ENCODE measurements around the gene LLPH.

The LLPH gene

DNA sequence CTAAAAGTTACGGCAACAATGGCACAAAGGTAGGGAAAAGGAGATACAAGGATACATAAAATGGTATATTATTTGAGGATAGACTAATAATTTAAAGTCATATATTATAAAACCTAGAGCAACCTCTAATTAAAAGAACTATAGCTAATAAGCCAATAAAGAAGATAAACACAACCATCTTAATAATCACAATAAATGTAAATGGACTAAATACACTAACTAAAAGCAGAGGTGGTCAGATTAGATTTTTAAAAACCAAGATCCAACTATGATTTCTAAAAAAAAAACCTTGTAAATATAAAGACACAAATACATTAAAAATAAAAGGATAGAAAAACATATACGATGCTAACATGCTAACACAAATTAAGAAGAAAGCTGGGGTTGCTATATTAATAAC is 10.7 kb upstream of the LLPH start:
- no peak for DNase-seq

DNA sequence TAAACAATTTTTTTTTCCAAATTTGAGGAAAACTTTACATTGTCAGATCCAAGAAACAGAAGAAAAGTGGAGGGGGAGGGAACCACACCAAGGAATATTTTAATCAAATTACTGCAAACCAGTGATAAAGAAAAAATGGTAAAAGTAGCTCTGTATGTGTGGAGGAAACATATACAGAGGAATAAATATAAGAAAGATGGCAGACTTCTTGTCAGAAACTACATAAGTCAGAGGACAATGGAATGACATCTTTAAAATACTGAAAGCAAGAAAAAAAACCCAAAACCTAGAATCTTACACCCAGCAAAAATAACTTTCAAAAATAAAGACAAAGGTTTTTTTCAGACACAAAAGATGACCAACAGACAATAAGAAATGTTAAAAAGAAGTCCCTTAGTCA is 10.2 kb upstream of the LLPH start:
- DNase-seq = no peak

DNA sequence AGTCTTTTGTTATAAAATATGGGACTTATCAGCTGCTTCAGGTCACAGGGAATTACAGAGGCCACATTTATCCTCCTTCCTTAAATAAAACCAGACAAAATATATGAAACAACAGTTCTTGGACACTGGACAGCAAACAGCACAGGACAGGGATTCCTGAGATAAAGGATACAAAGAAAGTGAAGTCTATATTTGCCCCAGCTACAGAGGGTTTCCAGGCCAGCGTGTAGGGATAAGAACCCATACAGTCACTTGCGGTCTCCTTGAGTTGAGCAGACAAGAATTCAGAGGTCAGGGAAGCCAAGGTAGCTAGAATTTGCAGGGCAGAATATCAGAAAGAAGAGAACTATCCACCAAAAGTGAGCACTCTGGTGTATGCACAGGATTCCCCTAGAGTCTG is 8.8 kb upstream of the LLPH start:
- DNase-seq = no peak

DNA sequence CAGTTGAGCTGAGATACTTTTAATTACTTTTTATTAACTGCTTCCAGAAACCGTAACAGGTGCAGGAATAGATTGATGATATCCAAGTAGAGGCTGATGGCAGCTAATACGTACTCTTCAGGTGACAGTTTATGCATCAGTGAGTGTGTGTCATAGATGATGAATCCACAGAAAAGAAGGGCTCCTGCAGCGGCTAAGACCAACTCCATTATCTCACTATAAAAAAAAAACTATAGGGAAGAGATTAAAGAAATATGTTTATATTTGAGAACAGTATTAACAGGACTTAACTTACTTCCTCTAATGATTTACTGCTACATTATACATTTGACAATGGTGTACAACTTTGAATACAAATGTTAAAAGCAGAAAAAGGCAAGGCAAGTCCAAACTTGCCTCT is 7.4 kb upstream of the LLPH start:
- no peak for DNase-seq

DNA sequence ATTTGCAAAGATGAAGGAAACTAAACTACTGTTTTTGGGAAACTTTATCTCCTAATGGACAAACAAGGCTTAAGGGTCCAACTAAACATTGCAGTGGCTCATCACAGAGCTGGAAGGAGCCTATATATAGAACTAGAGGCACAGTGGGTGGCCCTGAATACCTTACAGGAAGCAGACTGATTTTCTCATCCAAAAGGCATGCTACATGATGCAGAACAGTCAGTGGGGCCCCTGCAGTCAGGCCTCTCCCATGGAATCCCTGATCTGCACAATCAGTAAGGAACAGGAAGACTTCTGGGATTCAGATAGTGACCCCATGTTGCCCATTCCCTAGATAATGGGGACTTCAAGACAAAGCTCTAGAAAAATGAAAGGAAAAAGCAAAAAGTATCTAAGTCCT is 1.9 kb upstream of the LLPH start:
- DNase-seq = no peak

DNA sequence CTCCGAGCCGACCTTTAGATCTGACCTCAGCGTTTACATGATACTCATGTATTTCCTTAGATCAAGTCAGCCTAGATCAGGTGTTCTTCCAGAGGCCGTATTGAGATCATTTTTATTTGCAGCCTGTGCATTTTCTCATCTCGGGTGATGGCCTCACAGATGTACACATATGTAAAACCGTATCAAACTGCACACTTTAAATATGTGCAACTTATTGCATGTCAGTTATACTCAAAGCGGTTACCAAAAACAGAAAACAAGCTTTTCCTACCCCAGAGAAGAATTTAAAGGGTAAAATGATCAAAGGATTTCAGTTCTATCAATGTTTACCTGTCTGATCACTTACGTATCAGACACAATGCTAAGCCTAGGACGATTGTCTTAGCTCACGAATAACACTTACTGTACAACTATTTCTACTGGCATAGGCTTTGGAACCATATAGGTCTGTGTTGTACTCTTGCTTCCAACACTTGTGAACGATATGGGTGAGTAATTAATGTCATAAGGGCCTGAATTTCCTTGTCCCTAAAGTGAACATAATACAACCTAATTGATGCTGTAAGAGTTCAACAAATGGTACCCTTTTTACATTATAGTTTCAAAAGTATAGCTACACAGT is 628 bp upstream of the LLPH start:
- peak; percentile 34 for DNase-seq

DNA sequence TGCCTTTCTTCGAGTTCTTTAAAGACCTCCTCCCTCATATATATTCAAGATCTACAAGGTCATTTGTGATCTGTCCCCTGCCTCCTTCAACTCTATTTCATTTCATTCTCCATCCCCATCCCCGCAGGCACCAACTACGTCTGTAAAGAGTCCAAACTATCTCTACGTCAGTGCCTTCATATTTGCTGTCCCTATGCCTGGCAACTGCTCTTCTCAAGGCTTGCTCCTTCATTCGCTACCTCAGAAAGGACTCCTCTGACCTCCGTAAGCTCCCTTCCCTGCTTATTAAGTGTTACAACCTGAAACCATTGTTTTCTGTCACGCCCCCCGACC is 650 bp downstream of the LLPH start:
- DNase-seq = no peak

DNA sequence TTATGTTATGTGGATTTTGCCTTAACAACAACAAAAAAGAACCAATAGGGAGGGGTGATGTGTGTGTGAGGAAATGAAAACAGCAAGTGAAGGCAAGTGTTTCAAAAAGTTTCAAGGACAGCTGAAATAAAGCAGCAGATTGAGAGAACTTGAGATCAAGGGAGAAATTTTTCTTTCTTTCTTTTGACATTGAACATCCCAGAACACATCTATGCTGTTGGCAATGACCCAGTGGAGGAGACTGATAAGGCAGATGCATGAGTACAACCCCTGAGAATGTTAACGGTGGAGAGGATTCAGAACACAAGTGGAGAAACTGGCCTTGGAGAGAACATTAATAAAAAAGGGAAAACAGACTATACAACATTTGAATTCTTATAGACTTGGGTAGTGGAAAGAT is 2.9 kb downstream of the LLPH start:
- DNase-seq = no peak

DNA sequence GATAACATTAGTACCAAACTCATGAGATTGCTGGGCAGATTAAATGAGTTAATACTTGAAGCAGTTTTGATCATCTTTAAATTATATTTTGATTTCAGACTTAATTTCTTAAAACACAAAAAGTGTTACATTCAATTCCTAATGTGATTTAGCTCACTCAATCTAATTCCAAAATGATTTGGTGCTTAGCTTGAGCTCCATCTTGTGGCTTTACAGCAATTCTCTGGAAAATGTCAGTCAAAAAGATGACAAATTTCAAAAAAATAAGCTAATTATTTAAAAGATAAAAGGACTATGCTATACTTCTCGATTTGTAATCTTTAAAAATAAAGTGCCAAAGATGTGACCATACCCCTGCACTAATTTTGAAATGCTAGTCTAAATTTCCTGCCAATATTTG is 10.1 kb downstream of the LLPH start:
- no peak for DNase-seq

DNA sequence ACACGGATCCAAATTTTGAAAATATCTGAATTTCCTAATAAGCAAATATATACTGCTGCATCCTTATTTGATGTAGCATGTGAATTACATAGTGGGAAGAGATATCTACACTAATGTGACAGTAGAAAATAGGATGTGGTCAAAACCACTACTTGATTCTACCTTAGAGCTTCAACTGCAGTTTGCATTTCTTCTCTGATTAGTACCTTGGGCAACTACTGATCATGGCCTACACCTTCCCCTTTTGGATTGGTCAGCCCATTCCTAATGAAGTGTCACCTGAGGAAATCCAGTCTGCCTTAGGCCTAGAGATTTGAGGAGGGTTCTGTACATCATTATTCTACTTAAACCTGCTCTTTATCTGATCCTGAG is 10.7 kb downstream of the LLPH start:
- DNase-seq = no peak

DNA sequence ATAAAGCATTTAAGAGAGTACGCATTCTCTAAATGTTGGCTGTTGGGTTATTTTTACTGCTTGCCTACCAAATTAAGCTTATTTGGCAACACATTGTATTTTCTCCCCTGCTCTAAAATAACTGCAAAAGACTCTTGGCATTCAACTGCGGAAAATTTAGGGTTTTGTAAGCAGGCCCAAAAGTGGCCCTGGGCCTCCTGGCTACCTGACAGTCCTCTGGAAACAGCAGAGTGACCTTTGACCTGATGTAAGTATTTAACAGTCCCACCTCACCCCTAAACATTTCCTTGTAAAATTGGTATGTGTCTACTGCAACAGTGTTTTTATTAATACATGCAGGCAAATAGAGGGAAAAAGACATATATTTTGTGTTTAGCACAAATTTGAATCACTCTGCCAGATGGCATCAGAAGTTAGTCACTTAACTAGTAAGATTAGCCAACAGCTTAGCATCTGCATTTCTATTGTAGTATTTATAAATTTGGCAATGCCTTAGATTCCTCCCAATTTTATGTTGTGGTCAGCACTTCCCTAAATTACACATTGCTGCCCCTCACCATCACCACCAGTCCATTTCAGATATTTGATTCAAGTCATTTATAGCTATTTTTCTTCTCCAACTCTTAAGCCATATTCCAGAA is 11.2 kb downstream of the LLPH start:
- DNase-seq = no peak

DNA sequence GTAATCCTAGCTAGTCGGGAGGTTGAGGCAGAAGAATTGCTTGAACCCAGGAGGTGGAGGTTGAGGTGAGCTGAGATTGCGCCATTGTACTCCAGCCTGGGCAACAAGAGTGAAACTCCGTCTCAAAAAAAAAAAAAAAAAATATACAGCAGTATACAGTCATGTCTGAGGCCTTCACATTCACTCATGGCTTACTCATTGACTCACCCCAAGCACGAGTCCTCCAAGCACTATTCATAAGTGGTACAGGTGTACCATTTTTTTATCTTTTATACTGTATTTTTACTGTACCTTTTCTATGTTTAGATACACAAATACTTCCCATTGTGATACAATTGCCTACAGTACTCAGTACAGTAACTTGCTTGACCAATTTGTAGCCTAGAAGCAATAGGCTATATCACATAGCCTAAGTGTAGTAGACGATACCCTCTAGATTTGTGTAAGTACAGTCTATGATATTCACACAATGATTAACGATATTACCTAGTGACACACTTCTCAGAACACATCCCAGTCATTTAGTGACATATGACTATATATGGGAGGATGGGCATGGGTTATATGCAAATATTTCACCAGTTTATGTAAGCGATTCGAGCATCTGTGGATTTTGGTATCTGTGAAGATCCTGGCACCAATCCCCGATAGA is 12.2 kb downstream of the LLPH start:
- DNase-seq = no peak

DNA sequence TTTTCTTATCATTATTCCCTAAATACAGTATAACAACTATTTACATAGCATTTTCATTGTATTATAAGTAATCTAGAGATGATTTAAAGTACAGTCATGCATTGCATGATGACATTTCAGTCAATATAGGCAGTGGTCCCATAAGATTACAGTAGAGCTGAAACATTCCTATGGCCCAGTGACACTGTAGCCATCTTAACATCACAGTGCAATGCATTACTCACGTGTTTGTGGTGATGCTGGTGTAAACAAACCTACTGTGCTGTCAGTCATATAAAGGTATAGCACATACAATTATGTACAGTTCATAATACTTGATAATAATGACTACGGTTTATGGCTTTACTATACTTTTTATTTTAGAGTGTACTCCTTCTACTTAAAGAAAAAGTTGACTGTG is 13.3 kb downstream of the LLPH start:
- DNase-seq = no peak

DNA sequence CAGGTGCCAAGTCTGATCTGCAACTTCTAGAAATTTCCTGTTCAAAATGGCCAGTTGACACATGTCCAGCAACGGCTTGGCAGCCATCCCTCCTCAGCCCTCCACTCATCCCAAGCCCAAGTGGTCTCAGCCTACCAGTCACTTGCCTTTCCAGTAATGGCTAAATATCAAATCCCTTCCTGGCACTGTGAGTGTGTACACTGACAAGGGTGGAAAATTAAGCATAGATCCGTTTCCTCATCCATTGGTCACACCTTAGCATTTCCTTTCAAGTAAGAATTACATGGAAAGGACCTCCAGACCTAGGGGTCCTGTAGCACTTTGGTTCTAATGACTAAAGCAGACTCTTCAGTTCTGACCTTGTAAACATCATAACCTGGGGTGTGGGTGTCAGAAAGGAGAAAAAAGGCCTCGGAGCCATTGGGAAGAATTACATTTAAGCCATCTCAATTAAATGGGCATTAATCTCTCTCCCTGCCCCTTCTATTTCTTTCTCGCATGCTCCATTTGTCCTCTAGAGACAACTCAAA is 15.4 kb downstream of the LLPH start:
- DNase-seq = no peak

DNA sequence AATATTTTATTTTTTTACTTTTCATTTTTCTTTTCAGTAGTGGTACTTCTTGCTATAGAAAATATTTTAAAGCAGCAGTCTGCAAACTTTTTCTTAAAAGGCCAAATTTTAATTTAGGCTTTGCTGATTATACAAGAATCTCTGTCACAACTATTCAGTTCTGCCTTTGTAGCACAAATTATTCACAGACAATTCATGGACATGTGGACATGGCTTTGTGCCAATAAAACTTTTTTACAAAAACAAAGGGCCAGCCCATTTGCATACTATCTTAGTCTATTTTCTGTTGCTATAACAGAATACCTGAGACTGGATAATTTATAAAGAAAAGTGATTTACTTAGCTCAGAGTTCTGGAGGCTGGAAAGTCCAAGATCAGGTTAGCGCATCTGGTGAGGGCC is 17.1 kb downstream of the LLPH start:
- no peak for DNase-seq

DNA sequence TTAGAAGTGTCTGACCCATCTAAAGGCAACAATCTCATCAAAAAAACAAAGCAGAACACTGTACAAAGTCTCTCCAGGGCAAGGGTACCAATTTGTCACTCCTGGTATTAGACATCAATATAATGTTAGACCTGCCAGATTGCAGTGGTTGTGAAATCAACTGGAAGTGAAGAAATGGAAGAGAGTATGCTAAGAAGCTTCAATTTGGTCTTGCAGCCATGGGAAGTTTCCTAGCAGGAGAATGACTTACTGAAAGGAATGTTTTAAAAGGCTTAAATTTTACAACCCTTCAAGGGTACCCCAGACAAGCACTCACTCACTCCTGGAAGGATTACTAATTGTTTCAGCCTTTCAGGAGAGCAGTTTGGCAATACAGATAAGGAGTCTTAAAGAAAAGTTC is 18.9 kb downstream of the LLPH start:
- DNase-seq = no peak

DNA sequence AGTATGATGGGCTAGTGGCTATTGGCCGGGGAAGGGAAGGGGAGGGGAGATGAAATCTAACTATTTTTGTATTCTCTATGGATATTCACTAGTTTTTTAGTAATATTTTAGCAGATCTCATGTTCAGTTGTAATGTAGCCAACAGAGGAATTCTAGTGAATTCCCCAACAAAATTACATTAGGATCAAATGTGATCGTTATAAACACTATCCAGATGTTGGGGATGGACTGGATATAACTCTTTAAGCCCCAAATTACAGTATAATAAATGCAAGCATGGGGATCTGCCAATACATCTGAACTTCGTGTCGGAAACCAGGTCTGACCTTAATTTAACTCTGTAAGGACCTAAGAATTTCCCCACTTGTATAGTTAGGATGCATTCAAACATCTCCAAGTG is 21.5 kb downstream of the LLPH start:
- DNase-seq = no peak

DNA sequence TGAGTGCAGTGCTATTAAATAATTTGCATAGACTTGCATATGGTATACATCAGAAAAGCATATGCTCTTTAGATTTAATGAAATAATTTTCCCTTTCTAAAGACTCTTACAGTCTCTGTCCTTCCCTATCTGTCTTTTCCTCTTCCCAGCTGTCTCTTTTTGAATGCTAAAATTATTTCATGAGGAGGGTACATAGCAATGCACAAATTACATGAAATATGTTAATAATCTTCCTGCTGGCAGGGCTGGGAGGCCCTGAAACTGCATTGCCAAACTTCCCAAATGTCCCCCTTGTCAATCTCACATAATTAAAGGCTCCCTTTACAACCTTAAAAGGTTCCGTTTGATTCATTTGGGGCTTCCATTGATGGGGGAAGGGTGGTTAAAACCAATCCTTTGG is 22.2 kb downstream of the LLPH start:
- DNase-seq = no peak

DNA sequence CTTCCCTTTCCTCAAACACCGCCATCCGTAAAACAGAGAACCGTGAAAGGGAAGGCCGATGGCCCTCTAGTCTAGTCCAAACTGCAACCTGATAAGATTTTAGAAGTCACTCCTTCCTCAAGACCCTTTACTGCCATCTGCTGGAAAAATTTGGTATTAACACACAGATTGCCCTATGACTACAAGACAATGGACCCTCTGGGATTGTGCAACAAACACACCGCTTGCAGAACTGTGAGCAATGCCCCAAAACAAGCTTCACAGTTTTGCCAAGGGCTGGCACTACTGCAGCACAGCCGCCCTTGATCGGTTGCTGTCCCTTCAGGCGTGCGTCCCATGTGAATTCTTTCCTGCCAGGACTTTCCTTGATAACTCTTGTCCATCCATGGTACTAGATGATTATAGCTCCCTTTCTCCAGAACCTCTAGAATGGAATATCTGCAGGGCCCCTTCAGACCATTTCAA is 23.1 kb downstream of the LLPH start:
- peak; percentile 93 for DNase-seq

DNA sequence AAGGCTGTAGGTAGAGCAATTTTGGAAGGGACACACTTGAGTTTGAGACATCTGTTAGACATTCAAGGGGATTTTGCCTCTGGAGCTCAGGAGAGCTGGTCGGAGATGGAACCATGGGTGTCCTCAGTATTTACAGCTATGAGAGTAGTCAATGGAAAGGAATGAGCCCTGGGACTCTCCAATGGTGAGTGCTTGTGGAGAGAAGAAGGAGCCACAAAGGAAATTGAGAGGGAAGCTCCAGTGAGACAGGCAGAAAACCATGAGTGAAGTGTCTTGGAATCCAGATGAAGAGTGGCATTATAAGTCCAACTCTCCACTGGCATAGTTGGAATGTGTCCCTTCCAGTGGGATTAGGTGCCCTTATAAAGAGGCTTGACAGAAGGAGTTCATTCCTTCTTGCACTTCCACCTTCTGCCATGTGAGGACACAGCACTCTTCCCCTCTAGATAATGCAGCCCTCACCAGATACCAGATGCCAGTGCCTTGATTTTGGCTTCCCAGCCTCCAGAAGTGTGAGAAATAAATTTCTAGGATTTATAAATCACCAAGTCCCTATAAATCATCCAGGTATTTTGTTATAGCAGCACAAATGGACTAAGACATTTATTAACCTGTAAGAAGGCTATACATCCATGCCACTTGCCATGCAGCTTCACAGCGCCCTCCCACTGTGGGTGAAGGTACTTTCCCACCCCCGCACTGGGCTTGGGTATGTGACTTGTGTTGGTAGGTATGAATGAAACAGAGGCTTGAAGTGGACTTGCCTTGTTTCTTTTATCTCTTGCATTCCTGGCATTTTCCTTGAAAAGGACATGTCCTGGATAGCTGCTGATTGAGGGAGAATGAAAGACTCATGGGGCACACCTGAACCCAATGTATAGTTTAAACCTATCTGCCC is 27.3 kb downstream of the LLPH start:
- no peak for DNase-seq

DNA sequence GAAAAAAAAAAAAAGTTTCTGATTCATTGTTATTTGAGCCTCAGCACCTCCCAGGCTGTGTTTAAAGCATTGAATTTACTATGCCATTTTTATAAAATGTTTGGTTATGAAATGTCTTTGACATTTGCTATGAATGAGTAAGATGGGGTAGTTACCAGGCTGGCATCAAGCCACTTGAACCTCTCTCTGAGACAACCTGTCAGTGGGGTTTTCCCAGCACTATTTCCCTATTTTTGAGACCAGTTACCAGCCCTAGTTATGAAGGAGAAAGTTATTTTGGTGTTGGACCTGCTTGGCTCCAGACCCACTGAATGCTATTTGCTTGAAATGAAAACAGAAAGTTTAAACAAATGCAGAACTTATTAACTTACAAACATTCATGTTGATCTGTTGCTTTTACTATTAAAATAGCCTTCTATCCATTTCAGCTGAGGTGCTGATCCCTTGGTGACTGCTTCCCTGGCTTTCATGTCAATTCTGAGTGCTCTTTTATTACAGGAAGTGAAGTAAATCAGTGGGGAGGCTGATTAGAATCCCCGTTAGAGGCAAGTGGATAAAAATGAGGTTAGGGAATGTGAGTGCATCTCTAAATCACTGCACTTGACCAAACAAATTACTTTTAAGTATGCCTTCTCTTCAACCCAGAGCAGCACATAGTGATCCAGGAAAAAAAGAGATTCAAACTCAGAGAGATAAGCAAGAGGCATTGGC is 37.8 kb downstream of the LLPH start:
- DNase-seq = no peak

DNA sequence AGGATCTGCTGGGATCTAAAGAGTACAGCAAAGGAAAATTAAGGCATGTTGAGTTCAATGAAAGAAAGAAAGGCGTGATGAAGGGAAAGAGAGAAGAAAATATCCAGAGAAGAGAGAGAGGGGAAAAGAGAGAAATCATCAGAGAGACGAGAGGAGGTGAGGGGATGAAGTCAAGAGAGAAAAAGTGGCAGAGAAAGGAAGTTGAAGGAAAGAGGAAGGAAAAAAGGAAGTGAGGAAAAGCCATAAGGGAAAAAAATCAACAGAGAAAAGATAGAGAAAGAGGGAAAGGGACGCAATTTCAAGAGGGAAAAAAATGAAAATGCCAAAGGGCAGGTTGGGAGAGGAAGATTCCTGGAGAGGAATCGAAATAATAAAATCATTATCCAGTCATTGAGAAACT is 40.4 kb downstream of the LLPH start:
- DNase-seq = no peak

DNA sequence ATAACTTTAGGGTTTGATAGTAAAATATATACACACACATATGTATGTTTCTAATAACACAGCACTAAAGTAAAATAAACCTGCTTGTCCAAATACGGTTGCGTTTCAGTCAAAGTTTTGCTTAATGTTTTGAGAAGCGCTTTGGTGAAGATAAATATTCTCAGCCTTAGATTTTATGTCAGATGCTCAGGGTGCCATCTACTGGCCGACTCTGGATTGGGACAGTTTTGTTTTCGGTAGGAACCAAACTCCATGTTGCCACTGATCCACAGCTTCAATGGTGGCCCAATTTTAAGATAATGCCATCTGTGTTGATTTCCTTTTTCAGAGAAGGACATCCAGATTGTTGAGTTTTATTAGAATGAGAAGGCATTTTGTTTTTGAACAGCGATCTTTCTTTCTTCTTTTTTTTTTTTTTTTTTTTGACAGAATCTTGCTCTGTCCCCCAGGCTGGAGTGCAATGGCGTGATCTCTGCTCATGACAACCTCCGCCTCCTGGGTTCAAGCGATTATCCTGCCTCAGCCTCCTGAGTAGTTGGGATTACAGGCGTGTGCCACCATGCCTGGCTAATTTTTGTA is 43.1 kb downstream of the LLPH start:
- peak; percentile 38 for DNase-seq

Data from NCI-H1694 (cell line).